NCI-H446 (cell line): ENCODE data around the gene TK1.
A peak's percentile ranks its signal among the peaks of the same experiment; 100 is the strongest.
"Not testable (repeated sequence)": the region's sequence is repeated elsewhere in the genome, so short reads cannot be mapped to it uniquely, and the experiment has no call there.

Experiments
- DNase-seq, 2 experiments: peaks; one replicate each; lab custom pipeline; 2025; lab: John Stamatoyannopoulos, UW

TK1 gene

DNA sequence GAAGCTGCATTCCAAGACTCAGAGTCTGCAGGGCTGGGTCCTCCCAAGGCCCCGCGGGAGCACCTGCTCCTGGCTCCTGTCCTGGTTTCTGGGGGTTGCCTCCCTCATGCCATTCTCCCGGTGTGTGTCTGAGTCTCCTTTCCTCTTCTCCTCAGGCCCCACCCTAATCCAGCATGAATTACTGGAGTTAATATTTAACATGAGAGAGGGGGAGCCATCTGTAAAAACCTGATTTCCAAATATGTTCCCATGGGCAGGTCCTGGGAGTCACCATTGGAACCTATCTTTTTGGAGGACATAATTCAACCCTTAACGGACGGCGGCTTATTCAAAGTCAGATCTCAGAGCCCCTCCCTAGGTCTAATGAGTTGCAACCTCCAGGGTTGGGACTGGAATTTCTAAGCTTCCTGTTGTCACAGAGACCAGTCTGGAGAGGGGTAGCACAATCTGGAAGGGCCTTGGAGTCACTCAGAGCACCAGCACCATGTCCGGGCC is 35.3 kb downstream of the TK1 start:
- no peak for DNase-seq

DNA sequence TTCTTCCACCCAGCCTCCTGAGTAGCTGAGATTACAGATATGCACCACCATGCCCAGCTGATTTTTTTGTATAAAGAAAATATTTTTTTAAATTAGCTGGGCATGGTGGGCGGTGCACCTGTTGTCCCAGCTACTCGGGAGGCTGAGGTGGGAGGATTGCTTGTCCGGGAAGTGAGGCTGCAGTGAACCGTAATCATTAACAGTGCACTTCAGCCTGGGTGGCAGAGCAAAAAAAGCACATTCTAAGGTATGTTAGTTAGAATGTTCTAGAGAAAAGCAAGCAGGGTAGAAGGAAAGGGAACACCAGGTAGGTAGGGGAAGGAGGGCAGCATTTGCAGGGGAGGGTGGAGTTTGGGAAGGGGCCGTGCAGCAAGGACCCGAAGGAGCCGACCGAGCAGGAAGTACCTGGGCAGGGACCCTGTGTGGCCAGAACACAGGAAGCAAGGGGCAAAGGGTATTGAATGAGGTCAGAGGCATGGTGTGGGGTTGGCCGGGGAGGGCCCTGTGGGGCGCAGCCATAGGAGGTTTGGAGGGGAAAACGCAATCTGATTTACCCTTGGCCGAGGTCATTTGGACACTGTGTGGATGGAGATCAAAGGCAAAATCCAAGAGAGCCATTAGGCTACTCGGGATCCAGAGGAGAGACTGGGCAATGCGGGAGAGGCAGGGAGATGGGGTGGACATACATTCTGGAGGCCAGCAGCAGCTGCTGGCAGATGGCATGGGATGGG is 38.4 kb downstream of the TK1 start:
- DNase-seq = no peak

DNA sequence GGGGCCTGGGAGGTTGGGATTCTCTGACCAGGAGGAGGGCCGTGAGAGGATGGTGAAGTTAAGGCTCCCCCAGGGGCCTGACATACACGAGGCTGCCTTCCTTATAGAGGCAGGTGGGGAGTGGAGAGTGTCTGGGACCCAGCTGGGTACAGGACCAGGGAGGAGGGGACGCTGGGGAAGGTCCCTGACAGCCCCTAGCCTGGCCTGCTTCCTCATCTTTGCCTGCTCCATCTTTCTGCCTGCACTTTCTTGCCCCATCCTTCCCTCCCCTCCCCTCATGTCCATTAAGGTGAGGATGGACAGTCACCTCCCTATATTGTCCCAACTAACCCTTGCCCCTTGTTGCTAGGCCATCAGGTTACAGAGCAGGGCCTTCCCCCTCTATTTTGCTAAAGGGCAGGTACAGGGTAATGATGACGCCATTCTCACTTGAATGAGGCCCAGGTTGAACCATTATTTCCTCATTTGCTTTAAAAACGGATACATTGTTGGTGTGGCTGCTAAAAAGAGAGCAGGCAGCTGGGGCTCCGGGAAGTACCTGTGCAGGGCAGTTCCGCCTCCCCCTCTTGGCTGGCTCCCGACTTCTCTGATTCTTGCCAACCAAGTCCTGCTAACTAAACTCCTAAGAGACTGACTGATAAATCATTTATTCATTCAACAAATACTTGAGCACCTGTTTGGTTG is 39.4 kb downstream of the TK1 start:
- DNase-seq = no peak

DNA sequence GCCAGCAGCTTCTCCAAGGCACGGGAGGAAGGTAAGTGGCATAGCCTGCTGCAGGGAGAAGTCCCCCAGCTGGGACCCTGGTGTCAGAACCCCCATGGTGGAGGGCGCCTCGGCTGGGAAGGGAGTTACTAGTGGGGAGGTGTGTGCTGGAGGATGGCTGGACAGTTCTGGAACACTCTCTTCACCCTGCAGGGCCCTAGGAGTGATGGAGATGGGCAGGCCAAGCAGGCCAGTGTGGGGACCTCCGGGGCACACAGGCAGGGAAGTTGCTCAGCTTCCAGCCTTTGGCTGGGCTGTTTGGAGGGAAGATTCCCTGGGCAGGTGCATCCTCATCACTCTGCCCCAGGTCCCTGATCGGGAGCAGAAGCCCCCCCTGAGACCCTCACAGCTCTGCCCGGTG is 40.0 kb downstream of the TK1 start:
- DNase-seq = no peak

DNA sequence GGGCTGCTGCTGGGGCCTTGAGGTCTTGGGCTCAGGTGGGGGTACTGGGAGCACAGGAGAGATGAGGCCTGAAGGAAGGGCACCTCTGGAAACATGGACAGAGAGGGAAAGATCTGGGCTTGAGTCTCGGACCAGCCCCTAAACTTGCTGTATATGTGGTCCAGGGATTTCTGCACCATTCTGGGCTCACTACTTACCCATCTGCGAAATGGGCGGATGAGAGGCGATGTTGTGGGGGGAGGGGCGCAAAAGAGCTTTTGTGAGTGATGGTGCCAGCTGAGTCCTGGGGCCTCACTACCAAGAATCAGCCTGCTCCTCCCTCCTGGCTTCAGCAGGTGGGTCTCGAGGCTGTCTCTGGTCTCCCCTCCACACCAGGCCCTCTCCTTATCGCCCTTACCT is 40.4 kb downstream of the TK1 start:
- no peak for DNase-seq

DNA sequence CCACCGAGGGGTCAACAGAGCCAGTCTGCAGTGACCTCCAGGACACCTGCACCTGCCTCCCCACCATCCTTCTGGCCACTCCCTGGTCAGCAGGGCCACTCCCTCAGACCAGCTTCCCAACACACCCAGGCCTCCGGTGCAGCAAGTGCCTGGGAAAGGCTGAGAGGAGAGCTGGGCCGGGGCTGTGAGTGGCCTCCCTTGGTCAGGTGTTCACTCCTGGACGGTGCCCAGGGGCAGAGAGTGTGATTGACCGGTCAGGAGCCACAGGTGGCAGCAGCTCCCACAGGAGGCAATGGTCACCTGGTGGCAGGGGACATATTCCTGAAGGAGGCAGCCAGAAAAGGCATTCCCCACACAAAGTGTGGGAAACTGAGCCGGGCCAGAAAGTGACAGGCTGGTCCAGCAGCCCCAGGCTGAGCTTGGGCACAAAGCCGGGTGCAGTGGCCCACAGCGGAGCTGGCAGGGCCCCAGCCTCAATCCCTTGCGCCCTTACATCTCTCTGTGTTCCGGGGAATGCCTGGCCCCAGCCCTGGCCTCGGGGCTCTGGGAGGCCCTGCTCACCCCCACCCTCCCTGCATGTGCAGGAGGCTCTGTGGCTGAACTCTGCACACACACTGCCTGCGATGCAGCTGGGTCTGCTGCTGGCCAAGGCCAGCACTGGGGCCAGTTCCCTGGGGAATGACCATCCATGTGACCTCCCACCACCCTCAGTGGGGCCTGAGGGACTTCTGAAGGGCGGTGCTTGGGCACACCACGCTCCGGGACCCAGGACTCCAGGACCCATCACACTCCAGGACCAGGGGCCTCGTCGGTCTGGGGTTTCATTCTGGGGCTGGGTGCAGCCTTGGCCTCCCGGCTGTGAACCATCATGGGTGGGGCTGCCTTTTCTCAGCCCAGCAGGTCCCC is 41.9 kb downstream of the TK1 start:
- no peak for DNase-seq

DNA sequence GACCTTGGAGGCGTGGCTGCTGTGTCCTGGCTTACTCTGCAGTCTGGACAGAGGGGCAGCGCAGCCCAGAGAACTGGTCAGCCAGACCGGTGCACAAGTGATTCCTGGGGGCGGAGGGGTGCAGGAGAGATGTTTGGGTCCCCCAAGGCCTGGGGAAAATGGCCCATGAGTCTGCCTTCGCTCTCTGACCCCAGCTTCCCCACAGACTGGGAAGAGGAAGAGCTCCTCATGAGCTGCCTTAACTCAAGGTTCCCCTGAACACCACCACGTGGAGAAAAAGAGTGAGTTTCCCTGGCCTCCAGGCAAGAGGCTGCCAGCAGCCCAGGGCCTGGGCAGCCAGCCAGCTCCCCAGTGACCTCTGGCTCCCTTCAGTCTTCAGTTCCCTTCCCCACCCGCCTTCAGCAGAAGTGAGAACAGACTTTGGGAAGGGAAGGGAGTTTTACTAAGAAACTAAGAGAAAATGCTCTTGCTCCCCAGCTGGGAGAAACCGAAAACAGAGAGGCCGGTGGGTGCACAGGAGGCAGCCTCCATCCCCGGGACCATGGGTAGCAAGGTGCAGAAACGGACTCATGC is 42.6 kb downstream of the TK1 start:
- DNase-seq = peak in 1 of 2 experiments; percentile 79

DNA sequence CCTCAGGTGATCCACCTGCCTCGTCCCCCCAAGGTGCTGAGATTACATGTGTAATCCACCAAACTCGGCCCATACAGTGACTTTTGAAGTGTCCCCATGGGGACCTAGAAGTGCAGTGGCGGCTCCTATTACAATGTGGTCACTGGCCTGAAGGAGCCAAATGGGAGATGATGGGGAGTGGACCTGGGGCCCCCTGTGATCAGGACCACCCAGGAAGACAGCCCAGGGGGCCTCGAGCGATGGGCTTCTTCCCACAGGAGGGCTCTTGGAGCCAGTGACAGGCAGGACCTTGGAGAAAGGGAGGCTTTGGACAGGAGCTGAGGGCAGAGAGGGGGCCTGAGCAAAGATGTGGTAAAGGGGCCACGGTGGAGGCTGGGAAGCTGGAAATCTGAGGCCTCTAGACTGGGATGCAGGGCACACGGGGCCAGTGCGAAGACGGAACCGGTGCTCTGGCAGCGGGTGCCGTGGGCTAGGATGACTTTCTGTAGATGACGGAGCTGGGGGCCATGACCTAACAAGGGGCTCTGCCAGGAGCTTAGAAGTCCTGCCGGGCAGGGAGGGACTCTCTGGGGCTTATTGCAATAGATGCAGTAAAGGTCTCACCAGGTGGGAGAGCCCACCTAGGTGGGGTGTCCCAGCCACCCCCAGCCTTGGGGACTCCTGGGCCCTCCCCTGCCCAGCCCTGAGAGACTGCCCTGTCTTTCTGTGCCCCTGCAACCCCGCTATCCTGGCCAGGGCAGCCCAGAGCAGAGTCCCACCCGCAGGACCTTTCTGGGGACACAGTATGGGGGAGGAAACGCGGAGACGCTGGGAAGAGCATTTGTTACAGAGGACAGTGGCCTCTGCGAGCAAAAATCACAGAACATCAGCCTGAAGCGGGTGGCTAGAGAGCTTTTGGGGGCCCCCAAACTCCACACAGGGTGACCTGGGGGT is 43.4 kb downstream of the TK1 start:
- DNase-seq = no peak

DNA sequence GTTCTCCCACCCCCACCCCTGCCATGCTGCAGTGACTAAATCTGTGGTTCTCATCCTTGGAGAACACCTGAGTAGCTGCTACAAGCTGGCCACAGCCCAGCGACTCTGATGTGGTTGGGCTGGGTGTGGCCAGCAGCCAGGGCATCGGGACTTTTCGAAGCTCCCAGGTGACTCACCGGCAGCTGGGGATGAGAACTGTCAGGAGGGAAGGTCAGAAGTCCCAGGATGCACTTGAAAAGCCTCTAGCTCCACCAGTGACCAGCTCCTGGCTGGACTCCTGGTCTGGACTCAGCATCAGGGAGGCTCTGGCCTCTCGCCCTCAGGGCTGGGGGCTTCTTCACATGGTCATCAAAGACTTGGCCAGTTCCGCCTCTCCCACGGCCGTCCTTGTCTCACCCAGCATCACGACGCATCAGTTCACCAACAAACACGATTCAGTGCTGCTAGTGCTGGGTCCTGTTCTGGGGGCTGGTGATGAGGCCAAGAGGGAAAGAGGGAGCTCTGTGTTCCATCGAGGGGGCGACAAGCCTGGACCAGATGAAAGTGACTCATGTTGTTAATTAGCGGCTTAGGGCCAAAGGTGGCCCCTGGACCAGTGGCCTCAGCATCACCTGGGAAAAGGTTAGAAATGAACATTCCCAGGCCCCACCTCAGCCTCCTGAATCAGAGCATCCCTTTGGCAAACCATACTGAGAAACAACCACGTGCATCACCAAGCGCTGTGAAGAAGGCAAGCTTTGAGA is 44.6 kb downstream of the TK1 start:
- no peak for DNase-seq

DNA sequence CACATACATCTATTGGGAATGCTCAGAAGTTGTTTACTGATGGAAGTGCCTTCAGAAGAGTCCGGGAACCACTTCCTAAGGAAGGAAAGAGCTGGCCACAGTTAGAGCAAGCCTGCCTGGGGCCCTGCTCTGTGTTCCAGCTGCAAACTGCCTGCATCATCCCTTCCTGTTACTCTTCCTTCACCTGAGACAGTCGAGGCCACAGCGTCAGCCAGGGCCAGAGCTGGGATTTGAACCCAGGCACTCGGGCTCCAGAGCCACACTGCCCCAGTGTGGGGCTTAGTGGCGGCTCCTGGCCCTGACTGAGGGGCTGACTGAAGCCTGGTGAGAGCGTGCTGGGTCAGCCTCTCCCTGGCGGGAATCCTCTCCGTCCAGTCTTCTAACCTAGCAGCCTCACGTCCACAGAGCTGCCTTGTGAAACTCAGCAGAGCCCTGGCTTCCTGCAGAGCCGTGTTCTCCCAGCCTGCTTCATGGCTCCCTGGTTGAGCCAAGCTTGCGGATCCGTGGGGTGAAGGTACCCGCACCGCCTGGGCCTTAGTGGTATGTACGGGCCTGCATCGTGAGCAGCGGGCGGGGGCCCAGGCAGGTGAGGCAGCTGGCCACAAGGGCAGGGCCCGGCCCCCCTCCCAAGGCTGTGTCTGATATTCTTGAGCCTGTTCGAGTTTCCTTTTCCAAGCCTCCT is 45.3 kb downstream of the TK1 start:
- DNase-seq = no peak

DNA sequence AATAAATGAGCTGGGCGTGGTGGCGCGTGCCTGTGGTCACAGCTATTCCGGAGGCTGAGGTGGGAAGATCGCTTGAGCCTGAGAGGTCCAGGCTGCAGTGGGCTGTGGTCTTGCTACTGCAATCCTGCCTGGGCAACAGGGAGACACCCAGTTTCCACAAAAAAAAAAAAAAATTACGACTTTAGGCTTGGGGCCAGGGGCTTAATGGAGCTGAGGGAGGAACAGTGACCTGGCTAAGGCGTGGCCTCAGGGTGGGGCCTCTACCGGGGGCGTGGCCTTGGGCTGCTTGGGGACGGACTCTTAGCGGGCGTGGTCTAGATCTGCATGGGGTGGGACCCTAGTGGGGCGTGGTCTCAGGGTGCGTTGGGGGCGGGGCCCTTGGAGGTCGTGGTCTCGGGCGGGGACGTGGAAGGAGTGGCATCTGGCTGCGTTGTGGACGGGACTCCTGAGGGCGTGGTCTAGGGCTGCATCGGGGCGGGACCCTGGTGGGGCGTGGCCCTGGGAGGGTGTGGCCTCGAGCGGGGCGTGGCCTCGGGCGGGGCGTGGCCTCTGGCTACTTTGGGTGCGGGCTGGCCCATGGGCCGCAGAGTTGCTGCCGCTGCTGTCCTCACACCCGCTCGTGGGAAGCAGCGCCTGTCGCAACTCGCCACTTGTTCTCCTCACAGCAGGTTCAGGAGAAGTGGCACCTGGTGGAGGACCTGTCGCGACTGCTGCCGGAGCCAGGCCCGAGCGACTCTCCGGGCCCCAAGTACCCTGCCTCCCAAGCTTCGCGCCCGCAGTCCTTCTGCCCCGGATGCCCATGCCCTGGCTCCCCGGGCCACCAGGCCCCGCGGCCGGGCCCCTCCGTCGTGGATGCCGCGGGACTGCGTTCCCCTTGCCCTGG is 46.4 kb downstream of the TK1 start:
- peak; percentile 81 to 94 for DNase-seq

DNA sequence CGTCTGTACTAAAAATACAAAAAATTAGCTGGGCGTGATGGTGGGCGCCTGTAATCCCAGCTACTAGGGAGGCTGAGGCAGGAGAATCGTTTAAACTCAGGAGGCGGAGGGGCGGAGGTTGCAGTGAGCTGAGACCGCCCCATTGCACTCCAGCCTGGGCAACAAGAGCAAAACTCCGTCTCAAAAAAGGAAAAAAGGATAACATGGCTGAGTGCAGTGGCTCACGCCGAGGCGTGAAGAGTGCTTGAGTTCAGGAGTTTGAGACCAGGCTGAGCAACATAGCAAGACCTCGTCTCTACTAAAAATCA is 47.0 kb downstream of the TK1 start:
- DNase-seq = not testable (repeated sequence)

DNA sequence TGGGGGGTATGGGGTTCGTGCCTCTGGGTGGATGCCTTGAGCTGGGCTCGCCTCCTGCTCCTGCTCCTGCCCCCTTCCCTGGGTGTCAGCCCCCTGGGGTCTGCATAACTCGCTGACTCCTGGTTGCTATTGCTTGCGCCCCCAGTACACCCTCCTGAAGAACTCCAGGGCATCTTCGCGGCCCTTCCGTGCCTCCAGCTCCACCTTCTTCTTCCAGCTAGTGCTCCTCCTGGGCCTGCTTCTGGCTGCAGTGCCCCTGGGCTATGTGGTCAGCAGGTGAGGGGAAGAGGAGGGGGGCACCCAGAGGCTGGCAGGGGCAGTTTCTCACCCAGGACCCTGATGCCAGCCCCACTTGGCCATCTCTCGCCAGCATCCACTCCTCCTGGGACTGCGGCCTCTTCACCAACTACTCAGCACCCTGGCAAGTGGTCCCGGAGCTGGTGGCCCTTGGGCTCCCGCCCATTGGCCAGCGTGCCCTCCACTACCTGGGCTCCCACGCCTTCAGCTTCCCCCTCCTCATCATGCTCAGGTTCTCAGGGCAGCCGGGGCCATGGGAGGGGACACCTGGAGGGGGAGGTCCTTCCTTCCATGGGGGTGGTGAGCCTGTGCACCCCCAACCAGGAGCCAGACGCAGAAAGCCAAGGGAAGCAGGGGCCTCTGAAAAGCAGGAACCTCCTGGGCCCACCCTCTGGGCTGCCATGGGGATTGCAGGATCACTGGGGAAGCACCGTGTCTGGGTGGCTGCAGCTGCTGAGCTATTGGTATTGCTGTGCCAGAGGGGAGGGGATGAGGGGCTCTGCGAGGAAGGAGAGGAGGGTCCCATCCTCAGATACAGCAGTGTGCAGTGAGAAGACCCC is 48.4 kb downstream of the TK1 start:
- DNase-seq = no peak

DNA sequence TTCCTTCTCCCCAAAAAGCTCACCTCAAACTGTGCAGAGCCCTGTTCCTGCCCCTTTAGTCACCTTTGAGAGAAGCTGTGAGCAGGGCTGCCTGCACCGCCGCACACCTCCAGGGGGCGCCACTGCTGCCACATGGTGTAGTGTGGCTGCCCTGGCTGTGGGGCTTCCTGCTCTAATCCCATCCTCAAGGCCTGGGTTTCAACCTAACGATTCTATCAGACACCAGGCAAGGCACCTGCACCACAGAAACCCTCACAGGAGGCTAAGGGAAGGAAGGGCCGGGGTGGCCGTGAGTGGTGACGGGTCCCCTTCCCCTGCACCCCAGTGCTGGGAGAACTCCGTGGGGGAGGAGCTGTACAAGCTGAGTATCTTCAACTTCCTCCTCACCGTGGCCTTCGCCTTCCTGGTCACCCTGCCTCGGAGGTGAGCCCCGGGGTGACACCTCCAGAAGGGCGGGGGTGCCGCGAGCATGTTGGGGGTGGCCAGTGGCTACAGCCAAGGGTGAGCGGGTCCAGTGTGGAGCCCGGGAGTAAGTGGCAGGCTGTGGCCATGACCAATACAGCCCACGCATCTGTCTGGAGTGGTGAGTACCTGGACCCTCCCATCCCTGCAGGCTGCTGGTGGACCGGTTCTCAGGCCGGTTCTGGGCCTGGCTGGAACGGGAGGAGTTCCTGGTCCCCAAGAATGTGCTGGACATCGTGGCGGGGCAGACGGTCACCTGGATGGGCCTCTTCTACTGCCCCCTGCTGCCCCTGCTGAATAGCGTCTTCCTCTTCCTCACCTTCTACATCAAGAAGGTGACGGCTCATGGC is 49.3 kb downstream of the TK1 start:
- no peak for DNase-seq

DNA sequence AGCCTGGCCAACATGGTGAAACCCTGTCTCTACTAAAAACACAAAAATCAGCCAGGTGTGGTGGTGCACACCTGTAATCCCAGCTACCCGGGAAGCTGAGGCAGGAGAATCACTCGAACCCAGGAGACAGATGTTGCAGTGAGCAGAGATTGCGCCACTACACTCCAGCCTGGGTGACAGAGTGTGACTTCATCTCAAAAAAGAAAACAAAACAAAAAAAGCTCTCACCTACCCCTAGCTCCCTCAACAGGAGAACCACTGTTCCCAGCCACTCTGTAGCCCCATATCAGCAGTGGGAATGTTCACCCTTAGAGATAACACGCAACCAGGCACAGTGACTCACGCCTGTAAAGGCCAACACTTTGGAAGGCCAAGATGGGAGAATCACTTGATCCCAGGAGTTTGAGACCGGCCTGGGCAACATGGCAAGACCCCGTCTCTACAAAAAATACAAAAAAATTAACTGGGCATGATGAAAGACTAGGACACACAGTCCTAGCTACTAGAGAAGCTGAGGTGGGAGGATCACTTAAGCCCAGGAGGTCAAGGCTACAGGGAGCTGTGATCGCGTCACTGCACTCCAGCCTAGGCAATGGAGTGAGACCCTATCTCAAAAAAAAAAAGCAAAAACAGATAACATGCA is 50.9 kb downstream of the TK1 start:
- DNase-seq = no peak

DNA sequence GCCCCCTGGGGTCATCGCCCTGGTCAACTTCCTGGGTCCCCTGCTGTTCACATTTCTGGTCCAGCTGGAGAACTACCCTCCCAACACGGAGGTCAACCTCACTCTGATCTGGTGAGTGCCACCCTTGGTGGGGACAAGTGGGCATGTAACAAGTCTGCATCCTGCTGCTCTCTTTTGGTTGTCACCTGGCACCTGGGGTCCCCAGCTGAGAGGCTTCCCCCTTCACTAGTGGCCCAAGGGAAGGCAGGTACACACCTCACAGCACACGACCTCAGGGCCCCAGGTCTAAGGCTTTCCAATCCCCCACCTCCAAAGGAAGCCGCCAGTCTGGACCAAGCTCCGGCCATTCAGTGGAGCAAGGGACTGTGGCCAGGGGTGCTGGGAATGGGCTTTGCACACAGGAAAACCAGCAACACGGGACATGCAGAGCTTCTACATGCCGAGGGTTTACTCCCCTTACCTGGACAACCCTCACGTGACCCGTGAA is 51.9 kb downstream of the TK1 start:
- no peak for DNase-seq
